BJ (cell line): Measurements from ENCODE around the gene TCTN1. TPM values are rescaled to one million over a fixed set of nuclear protein-coding genes. Genes with fewer than 3 reads are reported as not detected.

Experiments
- CTCF ChIA-PET: fragments of 350-600 bp; formaldehyde crosslinking; extraction: SDS; loops from one replicate; lab custom pipeline; 2021; ENCODE audit warnings: antibody characterized with exemption, inconsistent platforms; lab: Yijun Ruan, JAX
- POLR2A ChIA-PET: fragments of 300-600 bp; sonication (Branson Sonifier 250); formaldehyde crosslinking; extraction: SDS; loops from one replicate; lab custom pipeline; 2021; ENCODE audit warnings: antibody characterized with exemption; lab: Charles Lee
- DNase-seq: peaks from one replicate; pipeline ENCODE4 v3.0.0-alpha.2; 2011; ENCODE audit warnings: low read depth
- H3K27me3 ChIP-seq: 2 replicates; pipeline ENCODE4 v1.6.0; 2011; ENCODE audit warnings: low read length; ENCODE audit not compliant: control insufficient read depth, insufficient read depth
- H3K36me3 ChIP-seq: 2 replicates; pipeline ENCODE4 v1.5.1; 2011; ENCODE audit warnings: low read length; ENCODE audit not compliant: control insufficient read depth, insufficient read depth
- H3K4me3 ChIP-seq: 2 replicates; pipeline ENCODE4 v1.5.1; 2011; ENCODE audit warnings: low read depth, mild to moderate bottlenecking, control low read depth, low read length
- polyA plus RNA-seq: library from polyadenylated mRNA; depleted of rRNA; stranded (reverse); fragments of >200 nt; gene quantifications from 2 replicates; pipeline ENCODE4 v1.2.3, GENCODE V29; 2011
- TF ChIP-seq, protein P1 (sequence below): IDR thresholded peaks from 2 replicates; pipeline ENCODE4 v1.5.1; 2011; ENCODE audit warnings: low read depth, mild to moderate bottlenecking, control low read depth, inconsistent platforms, low read length, moderate library complexity; ENCODE audit not compliant: insufficient read depth

TCTN1 gene
- polyA plus RNA-seq, 1 experiment, result 34.1 TPM

DNA sequence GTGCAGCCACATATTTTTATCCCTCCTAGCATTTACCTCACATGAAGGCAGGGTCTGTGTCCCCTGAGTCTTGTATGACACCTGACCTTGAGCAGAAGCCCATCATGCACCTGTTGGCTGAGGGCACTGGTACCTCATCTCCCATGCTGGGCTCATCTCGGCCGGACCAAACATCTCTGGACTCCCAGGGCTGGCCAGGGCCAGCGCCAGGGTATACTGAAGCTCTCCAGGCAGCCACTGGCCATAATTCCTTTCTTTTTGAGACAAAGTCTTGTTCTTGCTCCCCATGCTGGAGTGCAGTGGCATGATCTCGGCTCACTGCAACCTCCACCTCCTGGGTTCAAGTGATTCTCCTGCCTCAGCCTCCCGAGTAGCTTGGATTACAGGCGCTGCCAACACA lies 53.0 kb downstream of the TCTN1 start:
- no peaks in the 10 kb centered on the region for H3K36me3 ChIP-seq
- H3K27me3 ChIP-seq, result no peaks in the 10 kb centered on the region
- CTCF ChIA-PET, result no interaction called here
- no peak overlapping the region for H3K4me3 ChIP-seq
- POLR2A ChIA-PET, result no interaction called here
- TF ChIP-seq, protein P1, sequence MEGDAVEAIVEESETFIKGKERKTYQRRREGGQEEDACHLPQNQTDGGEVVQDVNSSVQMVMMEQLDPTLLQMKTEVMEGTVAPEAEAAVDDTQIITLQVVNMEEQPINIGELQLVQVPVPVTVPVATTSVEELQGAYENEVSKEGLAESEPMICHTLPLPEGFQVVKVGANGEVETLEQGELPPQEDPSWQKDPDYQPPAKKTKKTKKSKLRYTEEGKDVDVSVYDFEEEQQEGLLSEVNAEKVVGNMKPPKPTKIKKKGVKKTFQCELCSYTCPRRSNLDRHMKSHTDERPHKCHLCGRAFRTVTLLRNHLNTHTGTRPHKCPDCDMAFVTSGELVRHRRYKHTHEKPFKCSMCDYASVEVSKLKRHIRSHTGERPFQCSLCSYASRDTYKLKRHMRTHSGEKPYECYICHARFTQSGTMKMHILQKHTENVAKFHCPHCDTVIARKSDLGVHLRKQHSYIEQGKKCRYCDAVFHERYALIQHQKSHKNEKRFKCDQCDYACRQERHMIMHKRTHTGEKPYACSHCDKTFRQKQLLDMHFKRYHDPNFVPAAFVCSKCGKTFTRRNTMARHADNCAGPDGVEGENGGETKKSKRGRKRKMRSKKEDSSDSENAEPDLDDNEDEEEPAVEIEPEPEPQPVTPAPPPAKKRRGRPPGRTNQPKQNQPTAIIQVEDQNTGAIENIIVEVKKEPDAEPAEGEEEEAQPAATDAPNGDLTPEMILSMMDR, result no peak
- DNase-seq, result no peak

DNA sequence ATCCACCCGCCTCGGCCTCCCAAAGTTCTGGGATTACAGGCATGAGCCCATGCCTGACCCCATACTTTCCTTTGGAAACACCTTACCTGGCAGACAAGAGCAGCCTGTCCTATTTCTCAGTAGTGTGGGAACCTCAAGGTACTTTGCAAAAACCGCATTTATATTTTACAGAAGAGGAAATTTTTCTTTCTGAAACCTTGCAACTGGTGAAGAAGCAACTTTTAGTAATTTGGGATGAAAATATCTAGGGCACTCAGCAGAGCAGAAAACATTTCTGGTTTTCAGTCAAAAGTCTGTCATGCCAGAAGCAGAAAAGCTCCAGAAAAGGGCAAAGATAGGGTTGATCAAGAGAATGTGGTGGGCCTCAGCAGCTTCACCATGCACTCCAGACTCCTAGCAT lies 53.7 kb downstream of the TCTN1 start:
- CTCF ChIA-PET, result no interaction called here
- TF ChIP-seq, protein P1, result no peak
- Histone ChIP-seq H3K4me3 (no peak overlapping the region), H3K36me3 (no peaks in the 10 kb centered on the region), H3K27me3 (no peaks in the 10 kb centered on the region)
- no peak for DNase-seq
- POLR2A ChIA-PET, result no interaction called here

DNA sequence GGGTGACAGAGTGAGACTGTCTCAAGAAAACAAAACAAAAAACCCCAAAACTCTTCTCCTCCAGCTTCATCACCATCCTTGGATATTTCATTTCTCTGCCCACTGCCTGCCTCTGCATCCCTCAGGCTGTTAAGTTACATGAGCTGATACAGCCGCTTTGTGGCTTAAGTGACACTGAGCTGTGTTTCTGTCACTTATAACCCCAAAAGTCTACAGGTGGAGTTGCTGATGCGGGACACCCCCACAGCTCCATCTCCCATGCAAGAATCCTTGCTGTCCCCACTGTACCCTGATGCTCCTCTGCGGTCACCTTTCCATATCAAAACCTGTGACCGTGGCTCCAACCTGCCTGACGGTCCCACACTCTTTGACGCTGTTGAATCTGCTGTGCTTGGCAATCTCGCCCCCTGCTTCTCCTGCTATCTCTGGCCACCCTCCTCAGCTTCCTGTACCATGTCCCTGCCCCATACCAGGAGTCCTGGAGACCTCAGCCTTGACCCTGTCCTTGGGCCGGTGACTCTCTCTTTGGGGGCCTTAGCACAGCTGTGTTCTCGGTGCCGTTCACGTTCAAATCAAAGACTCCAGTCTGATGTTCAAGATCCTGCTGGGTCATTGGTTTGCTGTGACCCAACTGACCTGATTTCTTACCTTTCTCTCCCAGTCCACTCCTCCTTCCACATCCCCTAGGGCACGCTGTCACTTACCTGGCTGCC lies 54.7 kb downstream of the TCTN1 start:
- Histone ChIP-seq H3K4me3 (no peak overlapping the region), H3K36me3 (no peaks in the 10 kb centered on the region), H3K27me3 (no peaks in the 10 kb centered on the region)
- POLR2A ChIA-PET, result no interaction called here
- CTCF ChIA-PET, result no interaction called here
- TF ChIP-seq, protein P1, result no peak
- no peak for DNase-seq

DNA sequence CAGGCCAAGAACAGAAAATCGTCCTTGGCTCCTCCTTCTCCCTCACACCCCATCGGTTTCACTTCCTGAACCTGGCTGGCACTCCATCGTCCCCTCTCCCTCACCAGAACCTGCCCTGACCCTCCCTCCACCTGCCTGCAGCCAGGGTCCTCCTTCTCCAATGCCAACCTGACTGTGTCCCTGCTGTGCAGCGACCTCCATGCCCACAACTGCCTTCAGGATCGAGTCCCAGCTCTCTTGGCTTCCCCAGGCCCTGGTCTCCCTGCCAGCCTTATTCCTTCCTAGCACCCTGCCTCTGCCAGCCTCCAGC lies 55.2 kb downstream of the TCTN1 start:
- Histone ChIP-seq H3K4me3 (no peak overlapping the region), H3K36me3 (no peaks in the 10 kb centered on the region), H3K27me3 (no peaks in the 10 kb centered on the region)
- TF ChIP-seq, protein P1, result no peak
- DNase-seq, result no peak
- ChIA-PET POLR2A (no interaction called here), CTCF (no interaction called here)

DNA sequence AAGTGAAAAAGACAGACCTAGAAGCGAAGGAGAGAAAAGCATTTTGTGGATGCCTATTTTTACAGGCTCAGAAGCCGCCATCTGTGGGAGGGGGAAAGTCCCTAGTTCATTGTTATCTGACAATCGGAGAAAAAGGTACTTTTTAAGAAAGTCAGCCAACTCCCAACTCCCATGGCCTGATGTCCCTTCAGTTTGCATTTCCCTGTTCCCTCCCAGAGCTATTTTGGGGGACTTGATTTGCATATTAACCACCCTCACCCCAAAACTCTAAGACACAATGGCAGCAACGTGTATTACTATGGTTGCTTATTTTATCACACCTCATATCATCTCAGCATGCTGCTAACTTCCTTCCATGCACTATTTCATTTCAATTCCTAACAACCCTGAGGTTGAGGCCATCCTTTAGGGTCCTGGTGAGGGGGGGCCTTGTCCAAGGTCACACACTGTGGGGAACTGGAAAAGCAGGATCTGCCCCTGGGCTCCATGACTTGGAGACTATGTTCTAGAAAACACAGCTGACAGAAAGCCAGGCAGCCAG lies 56.3 kb downstream of the TCTN1 start:
- H3K27me3 ChIP-seq, result no peaks in the 10 kb centered on the region
- ChIA-PET POLR2A (no interaction called here), CTCF (no interaction called here)
- H3K4me3 ChIP-seq, result no peak overlapping the region
- TF ChIP-seq, protein P1, result no peak
- no peak for DNase-seq
- no peaks in the 10 kb centered on the region for H3K36me3 ChIP-seq
